Kidney capillary endothelial cell (primary cell): ENCODE data around the gene FRMPD3.
A peak's percentile ranks its signal among the peaks of the same experiment; 100 is the strongest.
"Not testable (repeated sequence)": the region's sequence is repeated elsewhere in the genome, so short reads cannot be mapped to it uniquely, and the experiment has no call there.

Experiments
- DNase-seq: peaks from one replicate; pipeline ENCODE4 v3.0.0-alpha.2; 2018; ENCODE audit warnings: low spot score

Gene FRMPD3

DNA sequence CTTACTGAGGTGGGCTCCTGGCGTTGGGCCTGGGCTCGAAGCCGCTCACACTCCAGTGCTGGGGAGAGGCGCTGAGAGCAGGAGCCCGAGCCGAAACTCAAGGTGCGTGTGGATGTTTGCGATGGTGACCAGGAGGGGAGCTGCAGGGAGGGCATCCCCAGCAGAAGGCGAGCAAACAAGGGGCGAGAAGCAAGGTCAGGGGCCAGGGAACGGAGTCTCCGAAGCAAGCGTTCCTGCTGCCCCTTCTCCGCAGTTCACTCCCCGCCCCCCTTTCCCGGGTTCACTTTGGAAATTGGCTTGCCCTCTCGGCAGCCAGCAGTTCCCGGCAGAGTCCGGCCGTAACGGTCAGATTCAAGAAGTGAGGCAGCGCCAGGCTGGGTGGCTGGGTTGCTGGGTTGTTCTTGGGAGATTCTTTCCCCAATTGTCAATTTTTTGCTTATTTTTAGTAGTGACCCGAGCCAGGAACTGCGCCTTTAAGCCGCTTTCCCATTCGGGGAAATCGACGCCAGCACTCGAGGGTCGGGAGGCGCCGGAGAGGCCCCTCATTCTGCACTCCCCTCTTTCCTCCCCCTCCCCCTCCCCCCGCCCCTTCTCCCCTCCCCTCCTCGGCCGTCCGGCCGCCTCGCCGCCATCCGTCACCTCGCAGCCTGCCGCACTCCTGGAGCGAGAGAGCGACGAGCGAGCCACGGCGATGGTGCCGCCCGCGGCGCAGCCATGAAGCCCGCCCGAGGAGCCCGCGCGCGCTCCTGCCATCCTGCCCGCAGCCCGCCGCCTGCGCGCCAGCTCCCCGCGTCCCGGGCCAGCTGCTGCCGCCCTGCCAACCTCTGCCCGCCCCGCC is at the start of gene FRMPD3:
TSS of gene FRMPD3 (plus strand) at position 655 of the 838 bp plus-strand sequence. CDS start 76,937 bp downstream, outside the sequence.
- no peak for DNase-seq

DNA sequence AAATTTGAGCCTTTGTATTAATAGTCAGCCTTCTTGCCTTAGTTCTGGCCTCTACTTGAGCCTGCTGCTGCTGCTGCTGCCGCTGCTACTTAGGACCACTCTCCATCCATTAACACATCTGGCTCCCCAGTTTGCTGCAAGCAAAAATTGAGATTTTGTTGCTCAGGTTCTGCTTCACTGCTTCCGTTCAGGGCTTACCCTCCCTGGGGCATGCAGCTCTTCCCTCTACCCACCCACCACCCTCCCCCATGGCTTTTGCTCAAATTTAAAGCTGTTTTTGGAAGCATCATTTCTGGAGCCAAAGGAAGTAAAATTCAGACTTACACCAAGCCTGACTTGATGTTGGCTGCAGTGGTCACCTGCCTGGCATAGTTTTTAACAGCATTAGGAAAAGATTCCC is 28.9 kb upstream of the FRMPD3 start:
- DNase-seq, result no peak

DNA sequence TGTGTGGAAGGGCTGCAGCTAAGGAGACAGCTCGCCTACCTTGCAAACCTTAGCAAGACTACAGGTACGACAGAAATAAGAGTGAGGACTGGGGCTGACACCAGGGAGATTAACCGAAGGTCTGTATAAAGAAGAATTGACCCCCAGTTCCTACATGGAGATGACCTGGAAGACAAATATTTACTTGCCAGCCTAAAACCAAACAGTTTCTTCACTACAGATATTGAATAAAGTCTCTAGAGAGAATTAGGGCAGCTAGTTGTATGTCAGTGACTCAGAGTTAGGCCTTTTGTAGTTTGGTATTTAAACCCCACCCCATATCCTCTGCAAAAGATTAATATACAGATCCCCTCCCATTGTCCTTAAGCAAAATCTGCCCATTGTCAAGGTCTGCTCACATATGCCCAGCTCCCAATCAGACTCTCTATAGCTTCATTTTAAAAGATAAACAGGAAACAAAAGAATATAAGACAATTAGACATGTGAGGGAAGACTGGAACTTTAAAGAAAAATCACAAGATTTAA is 28.1 kb upstream of the FRMPD3 start:
- DNase-seq, result no peak

DNA sequence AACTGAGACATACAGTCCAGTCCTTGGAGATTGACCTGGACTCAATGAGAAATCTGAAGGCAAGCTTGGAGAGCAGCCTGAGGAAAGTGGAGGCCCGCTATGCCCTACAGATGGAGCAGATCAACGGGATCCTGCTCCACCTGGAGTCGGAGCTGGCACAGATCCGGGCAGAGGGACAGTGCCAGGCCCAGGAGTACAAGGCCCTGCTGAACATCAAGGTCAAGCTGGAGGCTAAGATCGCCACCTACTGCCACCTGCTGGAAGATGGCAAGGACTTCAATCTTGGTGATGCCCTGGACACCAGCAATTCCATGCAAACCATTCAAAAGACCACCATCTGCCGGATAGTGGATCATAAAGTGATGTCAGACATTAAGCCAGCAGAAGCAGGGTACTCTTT is 20.4 kb upstream of the FRMPD3 start:
- DNase-seq, result peak; percentile 8

DNA sequence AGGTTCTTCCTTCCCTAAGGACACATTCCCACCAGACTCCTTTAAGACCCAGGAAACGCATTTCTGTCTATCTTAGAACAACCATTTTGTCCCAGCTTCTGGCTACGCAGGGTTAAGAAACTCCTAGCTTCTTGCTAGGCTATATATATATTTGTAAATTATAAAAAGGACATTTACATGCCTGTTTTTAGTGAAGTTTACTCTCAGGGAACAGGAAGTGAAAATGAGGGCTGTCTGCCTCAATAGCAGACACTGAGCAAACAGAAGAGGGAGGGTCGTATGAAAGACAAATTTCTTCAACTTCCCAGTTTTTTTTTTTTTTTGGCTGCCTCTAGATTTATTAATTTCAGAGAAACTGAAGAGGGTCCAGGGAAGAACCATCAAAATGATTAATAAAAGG is 9.3 kb upstream of the FRMPD3 start:
- no peak for DNase-seq

DNA sequence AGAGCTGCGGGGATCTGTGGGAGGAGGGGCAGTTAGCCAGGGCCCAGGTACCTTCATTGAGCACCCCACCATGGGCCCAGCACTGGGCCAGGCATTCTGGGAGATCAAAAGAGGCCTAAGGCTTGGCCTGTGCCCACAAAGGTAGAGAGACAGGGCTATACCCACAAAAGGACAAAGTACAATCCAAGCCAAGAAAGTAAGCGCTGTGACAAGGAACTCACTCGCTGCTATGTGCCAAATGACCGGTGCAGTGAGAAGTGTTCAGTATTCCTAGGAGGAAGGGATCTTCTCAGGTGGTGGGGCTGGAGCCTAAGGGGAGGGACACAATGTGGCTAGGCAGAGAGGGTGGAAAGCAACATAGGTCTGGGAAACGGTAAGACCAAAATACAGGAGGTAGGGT is 8.8 kb upstream of the FRMPD3 start:
- DNase-seq, result no peak

DNA sequence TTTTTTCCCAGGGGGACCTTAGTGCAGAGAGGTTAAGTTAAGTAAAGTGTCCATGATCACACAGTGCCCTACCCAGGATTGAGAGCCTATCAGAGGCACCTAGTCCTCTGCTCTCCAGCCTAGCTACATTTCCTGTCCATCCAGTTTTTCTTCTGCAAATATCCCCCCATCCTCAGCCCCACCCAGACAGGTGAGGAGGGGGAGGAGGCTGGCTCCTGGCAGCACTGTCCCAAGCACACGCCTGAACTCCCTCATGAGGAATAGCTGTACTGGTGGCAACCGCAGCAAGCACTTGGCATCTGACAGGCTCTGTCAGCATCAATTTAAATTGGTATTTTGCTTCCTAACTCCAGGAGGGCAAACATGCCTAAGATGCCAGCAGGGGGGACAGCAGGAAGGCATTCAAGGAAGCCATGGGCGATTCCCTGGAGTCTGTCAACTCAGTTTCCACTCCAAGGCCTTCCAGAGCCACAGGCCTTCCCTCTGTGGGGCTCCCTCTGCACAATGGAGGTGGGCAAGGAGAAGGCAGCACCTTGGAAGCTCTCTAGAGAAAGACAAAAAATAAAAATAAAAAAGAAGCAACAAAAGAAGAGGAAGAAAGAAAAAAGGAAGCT is 6.4 kb upstream of the FRMPD3 start:
- DNase-seq, result no peak

DNA sequence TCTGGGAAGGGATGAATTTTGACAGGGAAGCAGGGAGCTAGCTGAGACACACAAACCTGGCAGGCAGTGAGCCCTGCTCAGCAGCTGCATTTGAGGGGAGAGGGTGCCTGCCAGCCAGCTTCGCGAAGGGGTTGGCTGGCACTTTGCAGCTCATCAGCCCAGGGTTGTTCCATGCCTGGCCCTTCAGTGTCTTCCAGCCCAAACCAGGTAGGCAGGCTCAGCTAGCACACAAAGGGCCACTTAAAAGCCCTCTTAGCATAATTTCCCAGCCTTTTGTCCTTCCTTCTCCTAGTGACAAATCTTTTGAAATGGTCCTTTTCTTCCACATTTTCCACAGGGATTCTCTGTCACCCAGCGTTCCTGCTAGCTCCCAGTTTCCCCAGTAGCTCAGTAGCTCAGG is 4.3 kb upstream of the FRMPD3 start:
- DNase-seq, result no peak

DNA sequence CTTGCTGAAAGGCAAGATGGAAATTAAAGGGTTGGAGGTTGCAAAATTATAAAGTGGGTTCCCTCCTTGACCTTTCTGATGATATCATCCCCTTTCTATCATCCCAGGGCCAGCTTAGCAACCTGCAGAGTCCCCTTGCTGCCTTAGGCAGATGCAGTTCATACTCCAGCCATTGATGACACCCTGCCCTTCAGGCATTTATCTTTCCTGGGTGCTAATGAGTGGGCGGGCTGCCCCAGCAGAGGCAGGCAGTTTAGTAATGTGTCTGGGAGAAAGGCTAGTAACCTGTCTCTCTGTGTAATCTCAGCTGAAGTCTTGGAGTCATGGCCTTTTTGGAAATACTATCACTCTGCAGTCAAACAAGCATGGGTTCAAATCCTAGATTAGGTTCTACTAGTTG is 3.8 kb upstream of the FRMPD3 start:
- no peak for DNase-seq

DNA sequence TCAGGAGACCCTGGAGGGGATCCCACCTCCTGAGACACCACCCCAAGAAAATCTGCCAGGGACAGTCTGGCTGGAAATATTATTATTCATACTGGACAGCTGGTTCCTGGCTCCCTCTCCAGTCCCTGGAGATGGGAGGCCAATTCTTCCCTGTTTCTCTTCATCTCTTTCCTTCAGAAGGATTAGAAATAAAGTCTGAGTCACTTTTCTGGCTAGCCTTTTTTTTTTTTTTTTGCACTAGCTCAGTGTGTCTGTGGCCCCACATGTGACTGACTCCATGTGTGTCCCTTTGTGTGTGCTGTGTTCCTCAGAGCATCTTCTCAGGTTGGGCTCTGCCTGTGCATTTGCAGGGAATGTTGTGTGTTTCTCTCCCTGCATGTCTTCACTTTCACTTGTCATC is 1.8 kb upstream of the FRMPD3 start:
- no peak for DNase-seq

DNA sequence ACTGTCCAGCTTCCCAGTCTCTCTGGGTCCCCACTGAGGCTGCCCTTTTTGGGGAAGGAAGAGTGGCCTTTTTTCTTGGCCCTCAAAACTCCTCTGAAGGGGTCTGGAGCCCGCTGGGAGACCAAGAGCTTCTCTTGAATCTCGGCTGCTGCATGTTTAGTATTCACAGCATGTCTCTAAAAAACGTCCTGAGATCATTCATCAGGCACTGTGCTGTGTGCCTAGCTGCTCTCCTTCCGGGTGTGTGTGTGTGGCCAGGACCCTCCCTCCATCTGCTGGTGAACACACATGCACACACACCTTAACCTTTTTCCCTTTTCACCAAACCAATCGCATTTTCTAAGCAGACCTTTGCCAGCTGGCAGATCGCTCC is 841 bp upstream of the FRMPD3 start:
- DNase-seq, result no peak

DNA sequence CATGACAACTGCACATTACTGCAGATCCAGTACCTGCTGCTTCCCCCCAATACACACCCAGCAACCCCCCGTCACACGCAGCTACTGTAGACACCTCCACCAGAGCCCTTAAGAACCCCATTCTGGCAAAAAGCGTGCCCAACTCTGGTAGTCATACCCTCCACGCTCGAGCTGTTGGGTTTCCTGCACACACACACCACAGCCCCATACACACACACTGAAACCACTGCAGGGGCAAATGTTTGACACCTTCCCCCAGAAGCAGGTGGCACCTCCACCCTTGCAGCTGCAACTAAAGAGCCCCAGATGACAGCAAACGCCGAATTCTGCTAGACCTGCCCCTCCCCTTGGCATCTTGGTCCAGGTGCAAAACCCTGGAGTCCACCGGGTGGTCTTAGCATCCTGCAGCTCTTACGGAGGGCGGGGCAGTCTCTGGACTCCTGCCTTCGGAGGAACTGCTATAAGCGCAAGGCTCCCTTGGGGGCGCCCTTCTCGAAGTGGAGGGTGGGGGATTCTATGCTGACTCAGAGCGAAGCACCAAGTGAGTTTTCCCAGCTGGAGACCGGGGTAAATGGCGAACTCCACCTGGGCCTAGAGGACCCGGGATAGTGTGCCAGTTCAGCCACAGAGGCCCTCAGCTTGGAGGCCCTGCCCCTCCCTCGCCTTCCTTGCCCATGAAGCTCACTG is 1.5 kb downstream of the FRMPD3 start:
- no peak for DNase-seq

DNA sequence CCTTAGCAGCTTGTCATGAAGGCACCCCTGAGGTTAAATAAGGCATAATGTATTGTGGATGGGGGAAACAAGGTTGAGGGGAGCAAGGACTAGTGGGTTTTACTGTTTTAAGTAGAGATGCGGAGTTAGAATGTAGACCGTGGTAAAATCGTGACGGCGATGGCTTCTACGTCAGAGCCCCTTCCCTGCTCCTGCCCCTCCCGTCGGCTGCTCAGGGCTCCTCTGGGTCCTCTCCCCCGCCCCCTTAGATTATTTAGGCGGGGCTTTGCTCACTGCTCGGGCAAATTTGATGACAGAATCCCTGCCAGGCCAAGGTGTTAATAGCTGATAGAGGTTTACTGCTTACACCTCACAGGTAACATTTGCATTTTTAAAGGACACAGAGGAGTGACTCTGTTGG is 2.3 kb downstream of the FRMPD3 start:
- DNase-seq, result no peak

DNA sequence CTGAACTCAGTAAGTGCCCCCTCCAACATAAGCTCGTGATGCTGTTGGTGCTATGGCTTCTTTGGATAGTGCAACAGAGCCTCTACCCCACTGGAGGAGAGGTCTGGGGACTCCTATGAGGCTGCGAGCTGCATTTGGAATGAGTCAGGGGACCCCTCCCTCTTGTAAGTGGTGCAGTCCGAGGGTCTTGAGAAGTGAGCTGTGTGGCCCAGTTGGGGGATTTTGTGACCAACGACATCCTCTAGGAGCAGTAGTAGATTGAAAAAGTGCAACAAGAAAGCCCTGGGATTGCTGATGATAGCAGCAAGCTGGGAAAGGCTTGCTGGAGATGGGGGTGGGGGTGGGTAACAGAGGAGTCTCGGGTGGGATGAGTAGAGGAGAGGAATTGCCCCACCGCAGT is 3.1 kb downstream of the FRMPD3 start:
- DNase-seq, result no peak

DNA sequence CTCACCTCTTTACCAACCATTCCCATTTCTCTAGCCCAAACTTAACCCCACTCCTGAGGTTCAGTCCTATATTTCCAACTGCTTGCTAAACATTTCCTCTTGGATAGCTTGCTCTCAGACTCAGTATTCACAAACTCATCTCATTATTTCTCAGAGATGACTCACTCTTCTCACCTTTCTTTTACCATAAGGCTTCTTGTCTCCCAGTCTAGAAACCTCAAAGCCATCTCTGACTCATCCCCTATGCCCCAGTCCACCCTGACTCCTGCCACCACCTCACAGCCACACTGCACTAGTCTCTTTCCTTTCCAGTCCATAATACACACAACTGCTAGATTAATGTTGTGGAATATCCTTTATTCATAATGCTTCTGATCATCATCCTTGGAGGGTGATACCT is 4.8 kb downstream of the FRMPD3 start:
- DNase-seq, result no peak

DNA sequence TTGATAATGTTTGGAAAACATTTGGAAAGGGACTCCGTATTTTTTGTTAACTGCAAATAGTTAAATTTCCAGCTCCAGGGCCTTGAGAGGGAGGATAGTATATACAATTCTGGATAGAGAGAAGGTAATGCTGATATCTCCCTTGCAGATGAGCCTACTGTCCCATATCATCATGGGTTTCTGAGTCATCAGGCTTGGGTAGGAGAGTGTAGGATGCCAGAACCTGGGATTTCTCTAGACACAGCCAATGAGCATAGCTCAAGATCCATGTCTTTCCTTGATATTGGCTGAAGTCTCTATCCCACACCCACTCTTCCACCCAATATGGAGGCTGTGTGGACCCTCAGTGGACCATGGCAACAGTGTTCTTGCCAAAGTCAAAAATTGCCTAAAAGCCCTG is 7.8 kb downstream of the FRMPD3 start:
- DNase-seq, result no peak

DNA sequence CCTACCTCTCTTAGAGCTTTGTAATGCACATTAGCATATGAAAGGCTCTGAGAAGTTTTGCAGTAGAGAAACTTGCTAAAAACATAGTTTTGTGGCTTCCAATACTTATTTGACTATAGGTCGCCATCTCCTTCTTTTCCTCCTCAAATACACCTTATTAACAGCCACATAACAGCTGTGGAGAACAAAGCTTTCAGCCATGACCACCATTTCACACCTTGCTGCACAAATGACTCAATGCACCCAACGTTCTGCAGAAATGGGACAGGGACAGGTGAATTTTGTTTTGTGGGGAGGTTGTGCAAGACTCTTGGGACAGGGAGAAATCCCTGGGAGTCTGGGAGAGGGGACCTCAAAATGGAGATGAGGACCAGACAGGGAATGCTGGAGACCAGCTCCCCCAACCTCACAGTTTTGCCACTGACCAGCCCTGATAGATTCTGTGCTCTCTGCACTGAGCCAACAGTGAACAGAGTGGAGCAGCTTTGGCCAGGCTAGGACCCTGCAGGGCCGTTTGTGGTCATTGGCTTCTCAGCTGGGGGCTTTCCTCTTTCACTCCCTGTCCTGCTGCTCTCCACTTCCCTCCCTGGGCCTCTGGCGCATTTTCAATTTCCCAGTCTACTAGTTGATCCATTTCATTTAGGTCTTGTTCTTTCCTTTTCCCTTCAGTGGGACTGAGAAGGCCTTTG is 16.6 kb downstream of the FRMPD3 start:
- no peak for DNase-seq

DNA sequence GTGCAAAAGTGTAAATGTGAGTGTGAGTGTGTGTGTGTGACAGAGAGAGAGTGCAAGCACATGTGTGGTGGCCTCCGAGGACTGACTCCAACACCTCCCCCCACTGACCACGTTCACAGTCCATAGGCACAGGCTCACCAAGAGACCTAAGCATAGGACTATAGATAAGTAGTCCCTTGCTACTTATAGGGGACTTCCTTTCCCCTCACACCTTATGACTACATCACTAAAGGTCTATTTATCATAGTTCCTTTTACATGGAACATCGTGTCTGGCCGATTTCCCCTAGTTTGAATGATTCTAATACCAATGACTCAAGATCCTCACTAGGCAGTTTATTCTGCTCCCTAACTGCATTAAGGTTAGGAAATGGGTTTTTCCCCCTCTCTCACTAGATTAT is 17.8 kb downstream of the FRMPD3 start:
- DNase-seq, result no peak

DNA sequence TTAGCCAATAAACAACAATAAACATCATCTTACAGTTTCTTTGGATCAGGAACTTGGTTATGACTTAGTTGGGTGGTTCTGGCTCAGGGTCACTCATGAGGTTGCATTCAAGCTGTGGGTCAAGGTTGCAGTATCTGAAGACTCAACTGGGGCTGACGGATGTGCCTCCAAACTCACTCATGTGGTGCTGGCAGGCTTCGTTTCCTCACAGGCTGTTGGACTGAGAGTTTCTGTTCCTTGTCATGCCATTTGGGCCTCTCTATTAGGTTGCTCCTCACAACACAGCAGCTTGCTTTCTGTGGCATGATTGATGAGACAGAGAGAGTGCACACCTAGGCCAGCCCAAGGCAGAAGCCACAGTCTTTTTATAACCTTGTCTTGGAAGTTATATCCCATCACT is 20.7 kb downstream of the FRMPD3 start:
- no peak for DNase-seq

DNA sequence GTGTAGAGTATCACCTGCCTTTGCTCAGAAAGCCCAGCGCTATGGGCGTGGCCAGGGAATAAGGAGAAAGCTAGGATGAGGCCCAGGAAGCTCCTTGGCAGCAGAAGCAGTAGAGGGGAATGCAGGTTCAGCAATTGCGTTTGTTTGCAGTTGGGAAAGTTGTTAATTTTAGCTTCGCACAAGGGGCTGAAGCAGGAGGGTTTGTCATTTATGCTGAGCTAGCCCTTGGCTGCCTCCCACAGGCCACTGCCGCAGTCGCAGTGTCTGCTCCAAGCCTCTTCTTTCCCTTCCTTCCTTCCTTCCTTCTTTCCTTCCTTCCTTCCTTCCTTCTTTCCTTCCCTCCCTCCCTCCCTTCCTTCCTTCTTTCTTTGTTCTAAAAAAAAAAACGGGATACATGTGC is 21.5 kb downstream of the FRMPD3 start:
- no peak for DNase-seq

DNA sequence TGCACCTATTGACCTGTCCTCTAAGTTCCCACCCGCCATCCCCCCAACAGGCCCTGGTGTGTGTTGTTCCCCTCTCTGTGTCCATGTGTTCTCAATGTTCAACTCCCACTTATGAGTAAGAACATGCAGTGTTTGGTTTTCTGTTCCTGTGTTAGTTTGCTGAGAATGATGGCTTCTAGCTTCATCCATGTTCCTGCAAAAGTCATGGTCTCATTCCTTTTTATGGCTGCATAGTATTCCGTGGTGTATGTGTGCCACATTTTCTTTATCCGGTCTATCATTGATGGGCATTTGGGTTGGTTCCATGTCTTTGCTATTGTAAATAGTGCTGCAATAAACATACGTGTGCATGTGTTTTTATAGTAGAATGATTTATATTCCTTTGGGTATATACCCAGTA is 22.0 kb downstream of the FRMPD3 start:
- not testable (repeated sequence) for DNase-seq

DNA sequence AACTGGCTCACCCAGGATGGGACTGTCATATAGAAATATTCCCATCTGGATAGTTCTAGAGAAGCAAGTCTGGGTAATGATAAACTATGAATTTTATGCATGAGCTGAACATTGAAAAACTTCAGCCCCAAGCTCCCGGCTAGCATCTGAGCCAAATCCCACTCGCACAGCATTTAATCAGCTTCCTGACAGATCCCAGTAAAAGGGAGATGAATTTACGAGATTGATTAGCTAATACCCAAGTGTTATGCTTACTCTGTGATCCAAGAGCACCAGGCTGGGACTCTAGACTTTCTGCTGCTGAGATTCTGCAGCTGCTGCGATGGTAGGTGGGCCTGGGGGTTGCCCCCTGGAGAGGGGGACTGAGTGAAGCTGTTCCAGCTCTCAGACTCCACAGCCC is 28.0 kb downstream of the FRMPD3 start:
- DNase-seq, result no peak

DNA sequence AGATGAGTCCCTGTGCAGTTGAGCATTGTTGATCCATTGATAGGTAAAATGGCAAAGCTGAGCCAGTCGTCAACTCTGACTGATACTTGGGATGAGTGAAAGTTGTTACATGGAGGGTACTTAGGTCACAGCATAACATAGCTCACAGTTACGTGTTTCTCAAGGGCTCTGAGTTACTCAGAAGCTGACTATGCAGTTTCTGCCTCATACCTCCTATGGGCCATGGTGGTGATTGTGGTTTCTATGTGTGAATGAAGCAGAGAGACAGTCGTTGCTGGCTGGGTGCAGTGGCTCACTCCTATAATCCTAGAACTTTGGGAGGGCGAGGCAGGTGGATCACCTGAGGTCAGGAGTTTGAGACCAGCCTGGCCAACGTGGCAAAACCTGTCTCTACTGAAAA is 30.8 kb downstream of the FRMPD3 start:
- DNase-seq, result no peak
